Colonic mucosa (tissue), 4 donors: ENCODE data around the gene FHDC1. TPM values are rescaled to one million over a fixed set of nuclear protein-coding genes. Genes with fewer than 3 reads are reported as not detected.

Experiments used
- DNase-seq: peaks from one replicate; pipeline ENCODE4 v3.0.0-alpha.2; 2020
- H3K27ac ChIP-seq: fragments of 200-600 bp; one replicate; pipeline ENCODE4 v1.8.0; 2021
- H3K27me3 ChIP-seq: fragments of 200-600 bp; one replicate; pipeline ENCODE4 v1.8.0; 2021
- H3K36me3 ChIP-seq: fragments of 200-600 bp; one replicate; pipeline ENCODE4 v1.8.0; 2021
- H3K4me1 ChIP-seq: fragments of 200-600 bp; one replicate; pipeline ENCODE4 v1.8.0; 2021; ENCODE audit warnings: mild to moderate bottlenecking
- H3K4me3 ChIP-seq: fragments of 200-600 bp; one replicate; pipeline ENCODE4 v1.8.0; 2021
- H3K9ac ChIP-seq, 2 donors: one replicate each; pipeline ENCODE4 v1.7.0; 2013; ENCODE audit warnings: control low read depth in 2 of 2, low read depth in 2 of 2, low read length in 2 of 2
- H3K9me3 ChIP-seq: fragments of 200-600 bp; one replicate; pipeline ENCODE4 v1.8.0; 2021
- CTCF ChIP-seq: fragments of 200-600 bp; IDR thresholded peaks from one replicate; pipeline ENCODE4 v1.8.0; 2022; ENCODE audit warnings: antibody characterized with exemption, mild to moderate bottlenecking
- intact Hi-C: fragments of 100-400 bp; cut with DNase I; formaldehyde crosslinking; loops from one replicate; pipeline ENCODE4 v1.14.1; 2022
- total RNA-seq, 2 donors: library from RNA; stranded (reverse); fragmentation: NEBNext Ultra II Directional in 1 of 2; extraction: Animal tissue kit (Norgen Biotek cat#: 25700) in 1 of 2; gene quantifications; one replicate each; pipeline ENCODE4 v1.2.1, GENCODE V29; 2021
- donor health status: healthy.
- donor health status: DM: no; HTN: no; CAD: no.
- donor health status: DM: no; HTN: no; CAD: no.

FHDC1 gene, protein sequence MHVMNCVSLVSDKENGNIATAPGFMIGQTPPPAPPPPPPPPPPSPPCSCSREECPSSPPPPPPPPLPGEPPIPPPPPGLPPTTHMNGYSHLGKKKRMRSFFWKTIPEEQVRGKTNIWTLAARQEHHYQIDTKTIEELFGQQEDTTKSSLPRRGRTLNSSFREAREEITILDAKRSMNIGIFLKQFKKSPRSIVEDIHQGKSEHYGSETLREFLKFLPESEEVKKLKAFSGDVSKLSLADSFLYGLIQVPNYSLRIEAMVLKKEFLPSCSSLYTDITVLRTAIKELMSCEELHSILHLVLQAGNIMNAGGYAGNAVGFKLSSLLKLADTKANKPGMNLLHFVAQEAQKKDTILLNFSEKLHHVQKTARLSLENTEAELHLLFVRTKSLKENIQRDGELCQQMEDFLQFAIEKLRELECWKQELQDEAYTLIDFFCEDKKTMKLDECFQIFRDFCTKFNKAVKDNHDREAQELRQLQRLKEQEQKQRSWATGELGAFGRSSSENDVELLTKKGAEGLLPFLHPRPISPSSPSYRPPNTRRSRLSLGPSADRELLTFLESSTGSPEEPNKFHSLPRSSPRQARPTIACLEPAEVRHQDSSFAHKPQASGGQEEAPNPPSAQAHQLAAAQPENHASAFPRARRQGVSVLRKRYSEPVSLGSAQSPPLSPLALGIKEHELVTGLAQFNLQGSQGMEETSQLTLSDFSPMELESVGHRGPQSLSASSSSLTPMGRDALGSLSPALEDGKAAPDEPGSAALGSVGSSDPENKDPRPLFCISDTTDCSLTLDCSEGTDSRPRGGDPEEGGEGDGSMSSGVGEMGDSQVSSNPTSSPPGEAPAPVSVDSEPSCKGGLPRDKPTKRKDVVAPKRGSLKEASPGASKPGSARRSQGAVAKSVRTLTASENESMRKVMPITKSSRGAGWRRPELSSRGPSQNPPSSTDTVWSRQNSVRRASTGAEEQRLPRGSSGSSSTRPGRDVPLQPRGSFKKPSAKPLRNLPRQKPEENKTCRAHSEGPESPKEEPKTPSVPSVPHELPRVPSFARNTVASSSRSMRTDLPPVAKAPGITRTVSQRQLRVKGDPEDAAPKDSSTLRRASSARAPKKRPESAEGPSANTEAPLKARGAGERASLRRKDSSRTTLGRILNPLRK
- 10 to 100 TPM; 13.9 to 14.0 TPM for total RNA-seq

DNA sequence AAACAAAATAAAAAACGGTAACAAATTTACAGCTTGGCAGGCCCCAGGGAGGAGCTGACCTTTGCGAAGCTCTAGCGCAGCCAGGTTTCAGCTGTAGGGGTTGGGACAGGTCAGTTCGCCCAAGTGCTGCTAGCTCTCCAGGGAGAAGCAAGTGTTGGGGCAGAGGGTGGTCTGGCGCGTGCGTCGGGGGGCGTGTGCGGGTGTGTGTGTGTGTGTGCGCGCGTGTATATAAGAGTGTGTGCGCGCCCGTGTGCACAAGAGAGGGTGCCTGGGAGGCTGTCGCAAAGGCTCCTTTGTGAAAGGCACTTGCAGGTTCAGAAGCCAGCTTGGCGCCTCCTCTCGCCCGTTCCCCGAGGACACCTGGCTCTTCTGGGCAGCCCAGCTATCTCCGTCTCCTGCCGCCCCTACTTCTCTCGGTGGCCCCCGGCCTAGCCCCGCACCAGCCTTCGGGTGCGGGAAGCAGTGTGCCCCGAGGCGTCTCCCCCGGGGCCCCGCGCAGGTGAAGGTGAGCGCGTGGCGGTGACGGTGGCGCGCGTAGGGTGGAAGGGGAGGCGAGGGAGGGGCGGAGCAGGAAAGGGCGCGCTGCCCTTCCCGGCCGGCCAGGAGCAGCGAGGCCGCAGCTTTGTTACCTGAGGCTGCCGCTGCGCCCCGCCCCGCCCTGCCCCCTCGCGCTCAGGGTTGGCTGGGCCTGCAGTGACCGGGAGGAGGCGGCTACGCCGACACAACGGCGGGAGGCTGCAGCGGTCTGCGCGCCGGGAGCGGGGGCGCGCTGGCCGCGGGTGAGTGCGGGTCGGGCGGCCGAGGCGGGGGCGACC is at the start of gene FHDC1:
Gene FHDC1 (plus strand): TSS at position 693 of the 815 bp plus-strand sequence. CDS start 6,735 bp downstream, outside the sequence.
- Histone ChIP-seq H3K4me1 (no peaks in the 10 kb centered on the region), H3K4me3 (peak within 1 kb of the TSS; percentile 74), H3K27me3 (no peaks in the 10 kb centered on the region), H3K9ac (peak within 1 kb of the TSS; percentile 75 to 87), H3K9me3 (no peaks in the 10 kb centered on the region), H3K36me3 (no peaks in the 10 kb centered on the region), H3K27ac (peak within 1 kb of the TSS; percentile 77)
- DNase-seq = peak; percentile 86
- TF ChIP-seq CTCF = no peak
- intact Hi-C loops = no loop called here

GRCh38 chr4:152887981-152888380 is 48.1 kb upstream of the FHDC1 start:
- TF ChIP-seq CTCF = no peak
- DNase-seq = no peak
- H3K27ac ChIP-seq = no peak overlapping the region
- H3K36me3 ChIP-seq = no peaks in the 10 kb centered on the region
- no peak overlapping the region for H3K9ac ChIP-seq
- H3K9me3 ChIP-seq = no peaks in the 10 kb centered on the region
- no peaks in the 10 kb centered on the region for H3K27me3 ChIP-seq
- no peaks in the 10 kb centered on the region for H3K4me1 ChIP-seq
- intact Hi-C loops = no loop called here
- H3K4me3 ChIP-seq = no peak overlapping the region

DNA sequence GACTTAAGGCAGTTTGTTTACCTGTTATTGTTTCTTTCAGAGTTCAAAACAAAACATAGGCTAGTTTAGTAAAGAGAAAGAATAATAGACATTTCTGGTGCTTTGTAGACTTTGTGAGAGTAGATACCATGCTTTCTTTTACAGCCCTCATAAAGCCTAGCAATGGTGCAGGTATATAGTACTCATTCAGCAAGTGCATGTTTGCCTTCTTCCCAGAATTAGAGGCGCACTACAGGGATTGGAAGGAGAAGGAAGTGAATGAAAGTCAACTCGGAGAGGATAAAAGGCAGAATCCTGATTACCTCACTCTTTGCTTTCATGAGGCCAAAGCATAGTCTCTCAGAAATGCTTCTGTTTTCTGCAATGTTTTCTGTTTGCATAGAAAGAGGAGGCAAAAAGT is 43.1 kb upstream of the FHDC1 start:
- Histone ChIP-seq H3K36me3 (no peaks in the 10 kb centered on the region), H3K9ac (peak overlapping the region in 1 of 2 donors; percentile 4), H3K4me3 (no peak overlapping the region), H3K27me3 (no peaks in the 10 kb centered on the region), H3K27ac (peak overlapping the region; percentile 75), H3K4me1 (peaks cover 5% of the 10 kb centered on the region), H3K9me3 (no peaks in the 10 kb centered on the region)
- peak; percentile 62 for DNase-seq
- intact Hi-C loops = no loop called here
- no peak for TF ChIP-seq CTCF

- H3K4me3 ChIP-seq = no peak overlapping the region
- H3K9me3 ChIP-seq = no peaks in the 10 kb centered on the region
- intact Hi-C loops = no loop called here
- peaks cover 5% of the 10 kb centered on the region for H3K4me1 ChIP-seq
- H3K36me3 ChIP-seq = no peaks in the 10 kb centered on the region
- H3K27ac ChIP-seq = no peak overlapping the region
- H3K27me3 ChIP-seq = no peaks in the 10 kb centered on the region
- no peak for TF ChIP-seq CTCF
- DNase-seq = no peak
- H3K9ac ChIP-seq = no peak overlapping the region
Measured at GRCh38 chr4:152894673-152895072, 41.5 kb upstream of the FHDC1 start.
